SK-N-SH (cell line): Measurements from ENCODE around the gene ZNF3. TPM values are rescaled to one million over a fixed set of nuclear protein-coding genes. Genes with fewer than 3 reads are reported as not detected.

Source experiments
- CTCF ChIA-PET: fragments of 300-600, 350-600 bp; formaldehyde crosslinking; extraction: SDS; loops from one replicate; lab custom pipeline; 2021; lab: Yijun Ruan, JAX
- POLR2A ChIA-PET: fragments of 350-600 bp; sonication (Branson Sonifier 250); formaldehyde crosslinking; extraction: SDS; loops from one replicate; lab custom pipeline; 2020; ENCODE audit warnings: antibody characterized with exemption, inconsistent platforms; lab: Yijun Ruan, JAX
- DNase-seq: peaks from one replicate; pipeline ENCODE4 v3.0.0; 2012
- H2AFZ ChIP-seq: fragments of 200-600 bp; sonication (generic); 2 replicates; pipeline ENCODE4 v1.8.1; 2016; ENCODE audit warnings: antibody characterized with exemption, mild to moderate bottlenecking, low read depth
- H3F3A ChIP-seq: fragments of 200-600 bp; sonication (generic); replicated peaks from 2 replicates; pipeline ENCODE3; 2016; ENCODE audit warnings: antibody characterized with exemption, mild to moderate bottlenecking; ENCODE audit not compliant: insufficient read depth
- H3K27ac ChIP-seq, 2 experiments: fragments of 200-500 bp in 1 of 2; fragments of 200-600 bp in 1 of 2; sonication (Bioruptor generic) in 1 of 2; sonication (generic), shearing (Covaris generic) in 1 of 2; 2 replicates each; pipeline versions ENCODE4 v1.5.1 to v1.6.1; 2014 to 2016; ENCODE audit warnings: low read depth in 2 of 2, inconsistent platforms in 1 of 2, low read length in 1 of 2, mild to moderate bottlenecking in 1 of 2, mixed read lengths in 1 of 2
- H3K27me3 ChIP-seq: fragments of 200-600 bp; sonication (generic), shearing (Covaris generic); 2 replicates; pipeline ENCODE4 v1.6.1; 2016; ENCODE audit warnings: mixed run types; ENCODE audit not compliant: insufficient read depth
- H3K36me3 ChIP-seq, 2 experiments: fragments of 200-500 bp in 1 of 2; fragments of 200-600 bp in 1 of 2; sonication (Bioruptor generic) in 1 of 2; sonication (generic) in 1 of 2; replicated peaks in 1 of 2; 2 replicates each; pipeline versions ENCODE3 to v1.5.1; 2014 to 2016; ENCODE audit warnings: low read length in 1 of 2, mild to moderate bottlenecking in 1 of 2; ENCODE audit not compliant: insufficient read depth in 2 of 2, control insufficient read depth in 1 of 2
- H3K4me1 ChIP-seq, 2 experiments: fragments of 200-500 bp in 1 of 2; fragments of 200-600 bp in 1 of 2; sonication (Bioruptor generic) in 1 of 2; sonication (generic), shearing (Covaris generic) in 1 of 2; 2 replicates each; pipeline versions ENCODE4 v1.5.1 to v1.6.1; 2014 to 2016; ENCODE audit warnings: low read depth in 1 of 2, low read length in 1 of 2, mixed run types in 1 of 2; ENCODE audit not compliant: insufficient read depth in 2 of 2, control insufficient read depth in 1 of 2
- H3K4me2 ChIP-seq: fragments of 200-600 bp; sonication (generic), shearing (Covaris generic); 2 replicates; pipeline ENCODE4 v1.6.1; 2017; ENCODE audit warnings: mixed run types
- H3K4me3 ChIP-seq, 2 experiments: fragments of 200-500 bp in 1 of 2; fragments of 200-600 bp in 1 of 2; sonication (Bioruptor generic) in 1 of 2; sonication (generic), shearing (Covaris generic) in 1 of 2; 2 replicates each; pipeline versions ENCODE4 v1.5.1 to v1.8.1; 2014 to 2016; ENCODE audit warnings: low read depth in 2 of 2, inconsistent platforms in 1 of 2, low read length in 1 of 2, mild to moderate bottlenecking in 1 of 2, mixed read lengths in 1 of 2, moderate library complexity in 1 of 2
- H3K79me2 ChIP-seq: fragments of 200-600 bp; sonication (generic); 2 replicates; pipeline ENCODE4 v1.8.1; 2017; ENCODE audit warnings: mild to moderate bottlenecking; ENCODE audit not compliant: insufficient read depth
- H3K9ac ChIP-seq: fragments of 200-600 bp; sonication (generic); 2 replicates; pipeline ENCODE4 v1.6.1; 2017; ENCODE audit warnings: mixed run types
- H3K9me2 ChIP-seq: fragments of 200-600 bp; sonication (generic); 2 replicates; pipeline ENCODE4 v1.6.1; 2017; ENCODE audit warnings: mixed run types
- H3K9me3 ChIP-seq: fragments of 200-600 bp; sonication (generic); 2 replicates; pipeline ENCODE4 v1.6.1; 2017; ENCODE audit warnings: mixed run types, mild to moderate bottlenecking, moderate library complexity
- H4K20me1 ChIP-seq: fragments of 200-600 bp; sonication (generic); 2 replicates; pipeline ENCODE4 v1.6.1; 2017; ENCODE audit warnings: mild to moderate bottlenecking, mixed run types; ENCODE audit not compliant: insufficient read depth
- CHD2 ChIP-seq: fragments of 150-350 bp; IDR thresholded peaks from 2 replicates; pipeline ENCODE4 v1.6.1; 2018; ENCODE audit warnings: low read length; ENCODE audit not compliant: partially characterized antibody
- ELF1 ChIP-seq: IDR thresholded peaks from 2 replicates; pipeline ENCODE4 v1.4.0; 2012
- EP300 ChIP-seq, 2 experiments: IDR thresholded peaks; 2 replicates each; pipeline versions ENCODE4 v1.4.0 to v1.6.1; 2012; ENCODE audit warnings: borderline replicate concordance in 1 of 2, low read depth in 1 of 2, low read length in 1 of 2
- FOXM1 ChIP-seq: IDR thresholded peaks from 2 replicates; pipeline ENCODE4 v1.4.0; 2012; ENCODE audit warnings: low read depth, mild to moderate bottlenecking
- JUND ChIP-seq: IDR thresholded peaks from 2 replicates; pipeline ENCODE4 v1.4.0; 2012
- MEF2A ChIP-seq: IDR thresholded peaks from 2 replicates; pipeline ENCODE4 v1.4.0; 2012; ENCODE audit warnings: low read depth, borderline replicate concordance
- NFIC ChIP-seq: IDR thresholded peaks from 2 replicates; pipeline ENCODE4 v1.4.0; 2012; ENCODE audit warnings: borderline replicate concordance
- PBX3 ChIP-seq: IDR thresholded peaks from 2 replicates; pipeline ENCODE4; 2012
- POLR2AphosphoS5 ChIP-seq: IDR thresholded peaks from 2 replicates; pipeline ENCODE4 v1.6.1; 2012; ENCODE audit warnings: low read depth, low read length
- RAD21 ChIP-seq: IDR thresholded peaks from 2 replicates; pipeline ENCODE4 v1.6.1; 2012; ENCODE audit warnings: mild to moderate bottlenecking, low read length
- RCOR1 ChIP-seq: fragments of 150-350 bp; IDR thresholded peaks from 2 replicates; pipeline ENCODE4 v1.6.1; 2017; ENCODE audit warnings: antibody characterized with exemption, low read length
- RXRA ChIP-seq: IDR thresholded peaks from 2 replicates; pipeline ENCODE4 v1.4.0; 2012; ENCODE audit warnings: low read depth, mild to moderate bottlenecking, borderline replicate concordance
- SIN3A ChIP-seq: IDR thresholded peaks from 2 replicates; pipeline ENCODE4 v1.6.1; 2012; ENCODE audit warnings: low read depth, mild to moderate bottlenecking, low read length, moderate library complexity, borderline replicate concordance
- SMC3 ChIP-seq: IDR thresholded peaks from 2 replicates; pipeline ENCODE4 v1.6.1; 2012; ENCODE audit warnings: low read depth, low read length, improper control_type of control experiment
- TCF12 ChIP-seq: IDR thresholded peaks from 2 replicates; pipeline ENCODE4 v1.4.0; 2012
- USF1 ChIP-seq: IDR thresholded peaks from 2 replicates; pipeline ENCODE4 v1.4.0; 2012; ENCODE audit warnings: low read depth, borderline replicate concordance
- WGBS: methylation state at CpG from one replicate; pipeline ENCODE4 v1.1.6; 2017; ENCODE audit warnings: low lambda C conversion rate; 5-methylcytosine and 5-hydroxymethylcytosine counted together
- polyA plus RNA-seq, 3 experiments: library from polyadenylated mRNA; depleted of rRNA; stranded (reverse); fragments of >200 nt; gene quantifications; 2 replicates each; pipeline ENCODE4 v1.2.3, GENCODE V29; 2012
- TF ChIP-seq, protein P1 (sequence below): IDR thresholded peaks from 2 replicates; pipeline ENCODE4 v1.4.0; 2012; ENCODE audit warnings: low read depth, borderline replicate concordance
- TF ChIP-seq, protein P2 (sequence below): IDR thresholded peaks from 2 replicates; pipeline ENCODE4 v1.4.0; 2012; ENCODE audit warnings: low read depth
- TF ChIP-seq, protein P3 (sequence below): fragments of 150-350 bp; IDR thresholded peaks from 2 replicates; pipeline ENCODE4 v1.6.1; 2017; ENCODE audit warnings: antibody characterized with exemption, low read length, low read depth, borderline replicate concordance

ZNF3 gene
- polyA plus RNA-seq, 1 of the 3 experiments (the other 2 are of a cell fraction): 30.5 TPM

DNA sequence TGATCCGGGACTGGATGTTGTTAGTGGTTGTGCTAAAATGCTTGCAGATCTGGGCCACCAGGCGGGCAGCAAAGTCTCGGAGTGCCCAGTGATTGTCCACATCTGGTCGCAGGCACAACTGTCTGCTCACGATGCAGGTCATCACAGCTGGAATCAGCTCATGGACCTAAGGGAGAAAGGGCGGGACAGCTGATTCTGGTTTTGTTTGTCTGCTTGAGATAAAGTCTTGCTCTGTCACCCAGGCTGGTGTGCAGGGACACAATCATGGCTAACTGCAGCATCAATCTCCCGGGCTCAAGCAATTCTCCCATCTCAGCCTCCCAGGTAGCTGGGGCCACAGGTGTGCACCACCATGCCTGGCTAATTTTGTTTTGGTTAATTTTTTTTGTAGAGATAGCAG is 29.6 kb upstream of the ZNF3 start:
- TF ChIP-seq ELF1: no peak
- no peak for TF ChIP-seq USF1
- no peak for TF ChIP-seq RXRA
- TF ChIP-seq, protein P1, sequence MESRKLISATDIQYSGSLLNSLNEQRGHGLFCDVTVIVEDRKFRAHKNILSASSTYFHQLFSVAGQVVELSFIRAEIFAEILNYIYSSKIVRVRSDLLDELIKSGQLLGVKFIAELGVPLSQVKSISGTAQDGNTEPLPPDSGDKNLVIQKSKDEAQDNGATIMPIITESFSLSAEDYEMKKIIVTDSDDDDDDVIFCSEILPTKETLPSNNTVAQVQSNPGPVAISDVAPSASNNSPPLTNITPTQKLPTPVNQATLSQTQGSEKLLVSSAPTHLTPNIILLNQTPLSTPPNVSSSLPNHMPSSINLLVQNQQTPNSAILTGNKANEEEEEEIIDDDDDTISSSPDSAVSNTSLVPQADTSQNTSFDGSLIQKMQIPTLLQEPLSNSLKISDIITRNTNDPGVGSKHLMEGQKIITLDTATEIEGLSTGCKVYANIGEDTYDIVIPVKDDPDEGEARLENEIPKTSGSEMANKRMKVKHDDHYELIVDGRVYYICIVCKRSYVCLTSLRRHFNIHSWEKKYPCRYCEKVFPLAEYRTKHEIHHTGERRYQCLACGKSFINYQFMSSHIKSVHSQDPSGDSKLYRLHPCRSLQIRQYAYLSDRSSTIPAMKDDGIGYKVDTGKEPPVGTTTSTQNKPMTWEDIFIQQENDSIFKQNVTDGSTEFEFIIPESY: no peak
- no peak for TF ChIP-seq RCOR1
- TF ChIP-seq RAD21: no peak
- TF ChIP-seq CHD2: no peak
- TF ChIP-seq JUND: no peak
- POLR2A ChIA-PET: interaction anchor here (6.9 kb wide), 1 partner anchor 10 kb away, joined by 32 read pairs; the partner anchor contains the start of genes AP4M1 and MCM7
- peak; percentile 12 for DNase-seq
- no peaks in the 10 kb centered on the region for H3K79me2 ChIP-seq
- H3K9ac ChIP-seq: no peak overlapping the region
- no peak overlapping the region for H3K4me3 ChIP-seq
- H3K27me3 ChIP-seq: no peaks in the 10 kb centered on the region
- 89% methylated on average over 7 of the region's 7 CpGs for WGBS
- H3K9me2 ChIP-seq: no peaks in the 10 kb centered on the region
- no peak overlapping the region for H3K4me2 ChIP-seq
- no peak overlapping the region for H2AFZ ChIP-seq
- no peaks in the 10 kb centered on the region for H3K4me1 ChIP-seq
- H3K9me3 ChIP-seq: no peaks in the 10 kb centered on the region
- H3K36me3 ChIP-seq: peaks cover 27 to 56% of the 10 kb centered on the region in 2 experiments
- no peaks in the 10 kb centered on the region for H4K20me1 ChIP-seq
- CTCF ChIA-PET: interaction anchor here (1.1 to 7.2 kb wide), 3 partner anchors 9 to 20 kb away, joined by 3 to 42 read pairs (median 8); partner anchors contain the start of genes AP4M1 and MCM7
- H3K27ac ChIP-seq: no peak overlapping the region
- H3F3A ChIP-seq: peaks cover 25% of the 10 kb centered on the region

- no peak overlapping the region for H3K4me3 ChIP-seq
- H3K9ac ChIP-seq: no peak overlapping the region
- peaks cover 25% of the 10 kb centered on the region for H3F3A ChIP-seq
- H3K9me2 ChIP-seq: no peaks in the 10 kb centered on the region
- peaks cover 39 to 44% of the 10 kb centered on the region in 2 experiments for H3K36me3 ChIP-seq
- no peaks in the 10 kb centered on the region for H3K27me3 ChIP-seq
- DNase-seq: peak; percentile 56
- 90% methylated on average over 12 of the region's 12 CpGs for WGBS
- POLR2A ChIA-PET: interaction anchor here (1.0 kb wide), 1 partner anchor 9 kb away, joined by 4 read pairs; no protein-coding TSS in a partner anchor
- H3K4me2 ChIP-seq: no peak overlapping the region
- H3K79me2 ChIP-seq: no peaks in the 10 kb centered on the region
- H4K20me1 ChIP-seq: no peaks in the 10 kb centered on the region
- H3K9me3 ChIP-seq: no peaks in the 10 kb centered on the region
- CTCF ChIA-PET: interaction anchor here (0.8 to 1.2 kb wide), 2 partner anchors 23 to 27 kb away, joined by 3 to 4 read pairs; no protein-coding TSS in a partner anchor
- no peaks in the 10 kb centered on the region for H3K4me1 ChIP-seq
- no peak overlapping the region for H3K27ac ChIP-seq
- no peak overlapping the region for H2AFZ ChIP-seq
- TF ChIP-seq PBX3 (no peak), SMC3 (0 out of 2 replicates have a peak, but pooled peaks have one; percentile 2), POLR2AphosphoS5 (no peak; the same call in 1 of the 2 replicates), SIN3A (no peak), FOXM1 (no peak), CHD2 (no peak), TCF12 (no peak), MEF2A (no peak), NFIC (no peak), EP300 (IDR thresholded peaks at IDR 0.05; ENCODE audit: borderline replicate concordance in 1 of 2, low read depth in 1 of 2, low read length in 1 of 2) (no peak)
- TF ChIP-seq, protein P2, sequence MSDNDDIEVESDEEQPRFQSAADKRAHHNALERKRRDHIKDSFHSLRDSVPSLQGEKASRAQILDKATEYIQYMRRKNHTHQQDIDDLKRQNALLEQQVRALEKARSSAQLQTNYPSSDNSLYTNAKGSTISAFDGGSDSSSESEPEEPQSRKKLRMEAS: no peak
- TF ChIP-seq, protein P3, sequence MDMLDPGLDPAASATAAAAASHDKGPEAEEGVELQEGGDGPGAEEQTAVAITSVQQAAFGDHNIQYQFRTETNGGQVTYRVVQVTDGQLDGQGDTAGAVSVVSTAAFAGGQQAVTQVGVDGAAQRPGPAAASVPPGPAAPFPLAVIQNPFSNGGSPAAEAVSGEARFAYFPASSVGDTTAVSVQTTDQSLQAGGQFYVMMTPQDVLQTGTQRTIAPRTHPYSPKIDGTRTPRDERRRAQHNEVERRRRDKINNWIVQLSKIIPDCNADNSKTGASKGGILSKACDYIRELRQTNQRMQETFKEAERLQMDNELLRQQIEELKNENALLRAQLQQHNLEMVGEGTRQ: no peak
- TF ChIP-seq, protein P1: no peak
These were observed 28.1 kb upstream of the ZNF3 start for GRCh38 chr7:100109521-100110163.
